Measurements from ENCODE around the gene SEMA3B. TPM values are rescaled to one million over a fixed set of nuclear protein-coding genes. Genes with fewer than 3 reads are reported as not detected.
"Not testable (repeated sequence)": the region's sequence is repeated elsewhere in the genome, so short reads cannot be mapped to it uniquely, and the experiment has no call there.

SEMA3B gene
- total RNA-seq, 1 donor from 2014 or later = 5.4 TPM

DNA sequence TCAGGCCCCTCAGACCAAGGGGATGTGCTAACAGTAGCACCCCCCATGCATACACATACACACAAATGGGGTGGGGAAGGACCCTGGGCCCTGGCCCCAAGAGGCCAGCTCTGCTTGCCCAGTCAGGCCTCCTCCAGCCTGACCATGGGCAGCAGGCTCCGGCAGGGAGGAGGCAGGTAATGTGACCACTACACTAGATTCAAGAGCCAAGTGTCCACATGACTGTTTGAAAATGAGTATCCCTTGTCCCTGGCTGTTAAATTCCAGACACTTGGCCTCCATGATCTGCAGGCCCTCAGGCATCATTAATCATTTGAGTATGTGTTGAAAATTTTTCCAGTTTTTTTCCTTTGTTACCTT, 46.8 kb upstream of the SEMA3B start:
- Mint-ChIP-seq H3K36me3 (ENCODE audit: unreplicated experiment) (no peaks in the 10 kb centered on the region), H3K27me3 (ENCODE audit: unreplicated experiment) (peaks cover 11% of the 10 kb centered on the region), H3K4me1 (ENCODE audit: low read depth, unreplicated experiment) (peaks cover 6% of the 10 kb centered on the region), H3K4me3 (ENCODE audit: unreplicated experiment) (no peak overlapping the region), H3K9me3 (ENCODE audit: unreplicated experiment) (peaks cover 11% of the 10 kb centered on the region), H3K27ac (ENCODE audit: unreplicated experiment) (no peak overlapping the region)
- DNase-seq = no peak
- TF ChIP-seq, protein P1, sequence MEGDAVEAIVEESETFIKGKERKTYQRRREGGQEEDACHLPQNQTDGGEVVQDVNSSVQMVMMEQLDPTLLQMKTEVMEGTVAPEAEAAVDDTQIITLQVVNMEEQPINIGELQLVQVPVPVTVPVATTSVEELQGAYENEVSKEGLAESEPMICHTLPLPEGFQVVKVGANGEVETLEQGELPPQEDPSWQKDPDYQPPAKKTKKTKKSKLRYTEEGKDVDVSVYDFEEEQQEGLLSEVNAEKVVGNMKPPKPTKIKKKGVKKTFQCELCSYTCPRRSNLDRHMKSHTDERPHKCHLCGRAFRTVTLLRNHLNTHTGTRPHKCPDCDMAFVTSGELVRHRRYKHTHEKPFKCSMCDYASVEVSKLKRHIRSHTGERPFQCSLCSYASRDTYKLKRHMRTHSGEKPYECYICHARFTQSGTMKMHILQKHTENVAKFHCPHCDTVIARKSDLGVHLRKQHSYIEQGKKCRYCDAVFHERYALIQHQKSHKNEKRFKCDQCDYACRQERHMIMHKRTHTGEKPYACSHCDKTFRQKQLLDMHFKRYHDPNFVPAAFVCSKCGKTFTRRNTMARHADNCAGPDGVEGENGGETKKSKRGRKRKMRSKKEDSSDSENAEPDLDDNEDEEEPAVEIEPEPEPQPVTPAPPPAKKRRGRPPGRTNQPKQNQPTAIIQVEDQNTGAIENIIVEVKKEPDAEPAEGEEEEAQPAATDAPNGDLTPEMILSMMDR (IDR thresholded peaks at IDR 0.05; ENCODE audit: partially characterized antibody, unreplicated experiment) = no peak

DNA sequence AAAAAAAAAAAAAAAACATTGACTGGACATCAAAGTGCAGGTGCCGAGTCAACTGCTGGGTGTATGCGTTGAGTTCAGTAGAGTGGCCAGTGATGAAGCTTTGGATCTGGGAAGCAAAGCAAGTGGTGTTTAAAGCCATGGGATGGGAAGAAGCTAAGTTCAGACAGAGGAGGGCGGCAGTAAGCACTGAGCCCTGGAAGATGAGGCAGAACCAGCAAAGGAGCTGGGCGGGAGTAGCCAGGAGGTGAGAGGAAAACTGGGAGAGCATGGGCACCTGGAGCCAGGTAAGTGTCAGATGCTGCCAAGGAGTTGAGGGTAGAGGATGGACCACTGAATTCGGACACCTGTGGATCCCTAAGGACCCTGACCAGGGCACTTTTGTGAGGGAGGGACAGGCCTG, 44.3 kb upstream of the SEMA3B start:
- Mint-ChIP-seq H3K4me1 (ENCODE audit: low read depth, unreplicated experiment) (peaks cover 13% of the 10 kb centered on the region), H3K36me3 (ENCODE audit: unreplicated experiment) (no peaks in the 10 kb centered on the region)
- DNase-seq = no peak

DNA sequence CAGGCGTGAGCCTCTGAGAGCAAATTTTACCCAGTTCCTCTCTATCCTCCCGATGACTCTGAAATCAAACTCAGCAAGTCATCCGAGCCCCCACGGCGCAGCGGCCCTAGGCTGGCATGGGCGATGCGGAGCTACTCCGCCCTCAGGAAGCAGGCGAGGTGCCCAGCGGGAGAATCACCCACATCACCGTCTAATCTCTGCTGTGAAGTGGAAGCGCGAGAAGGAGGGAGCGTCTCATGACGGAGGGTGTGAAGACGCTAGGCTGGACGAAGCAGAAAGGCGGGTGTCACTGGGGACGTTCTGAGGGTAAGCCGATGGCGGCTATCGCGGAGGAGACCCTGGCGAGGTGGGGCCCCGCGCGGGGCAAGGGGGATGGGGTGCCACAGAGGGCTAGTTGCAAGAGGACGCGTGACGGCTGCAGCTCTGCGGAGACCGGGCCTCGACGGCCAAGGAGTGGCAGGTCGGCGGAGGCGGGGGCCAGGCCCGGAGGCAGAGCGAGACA, 42.0 kb upstream of the SEMA3B start:
- no peak overlapping the region for H3K27ac Mint-ChIP-seq (ENCODE audit: unreplicated experiment)
- H3K9me3 Mint-ChIP-seq (ENCODE audit: unreplicated experiment) = peaks cover 14% of the 10 kb centered on the region
- H3K4me1 Mint-ChIP-seq (ENCODE audit: low read depth, unreplicated experiment) = peaks cover 12% of the 10 kb centered on the region
- TF ChIP-seq, protein P1 (IDR thresholded peaks at IDR 0.05; ENCODE audit: partially characterized antibody, unreplicated experiment) = no peak
- peak overlapping the region; percentile 90 for H3K4me3 Mint-ChIP-seq (ENCODE audit: unreplicated experiment)
- no peaks in the 10 kb centered on the region for H3K36me3 Mint-ChIP-seq (ENCODE audit: unreplicated experiment)
- no peak for DNase-seq
- peaks cover 11% of the 10 kb centered on the region for H3K27me3 Mint-ChIP-seq (ENCODE audit: unreplicated experiment)

More for the DNA sequence above, 44.3 kb upstream of the SEMA3B start:
- no peak overlapping the region for H3K27ac Mint-ChIP-seq (ENCODE audit: unreplicated experiment)
- peaks cover 11% of the 10 kb centered on the region for H3K27me3 Mint-ChIP-seq (ENCODE audit: unreplicated experiment)
- peaks cover 14% of the 10 kb centered on the region for H3K9me3 Mint-ChIP-seq (ENCODE audit: unreplicated experiment)
- TF ChIP-seq, protein P1 (IDR thresholded peaks at IDR 0.05; ENCODE audit: partially characterized antibody, unreplicated experiment) = no peak
- H3K4me3 Mint-ChIP-seq (ENCODE audit: unreplicated experiment) = no peak overlapping the region

DNA sequence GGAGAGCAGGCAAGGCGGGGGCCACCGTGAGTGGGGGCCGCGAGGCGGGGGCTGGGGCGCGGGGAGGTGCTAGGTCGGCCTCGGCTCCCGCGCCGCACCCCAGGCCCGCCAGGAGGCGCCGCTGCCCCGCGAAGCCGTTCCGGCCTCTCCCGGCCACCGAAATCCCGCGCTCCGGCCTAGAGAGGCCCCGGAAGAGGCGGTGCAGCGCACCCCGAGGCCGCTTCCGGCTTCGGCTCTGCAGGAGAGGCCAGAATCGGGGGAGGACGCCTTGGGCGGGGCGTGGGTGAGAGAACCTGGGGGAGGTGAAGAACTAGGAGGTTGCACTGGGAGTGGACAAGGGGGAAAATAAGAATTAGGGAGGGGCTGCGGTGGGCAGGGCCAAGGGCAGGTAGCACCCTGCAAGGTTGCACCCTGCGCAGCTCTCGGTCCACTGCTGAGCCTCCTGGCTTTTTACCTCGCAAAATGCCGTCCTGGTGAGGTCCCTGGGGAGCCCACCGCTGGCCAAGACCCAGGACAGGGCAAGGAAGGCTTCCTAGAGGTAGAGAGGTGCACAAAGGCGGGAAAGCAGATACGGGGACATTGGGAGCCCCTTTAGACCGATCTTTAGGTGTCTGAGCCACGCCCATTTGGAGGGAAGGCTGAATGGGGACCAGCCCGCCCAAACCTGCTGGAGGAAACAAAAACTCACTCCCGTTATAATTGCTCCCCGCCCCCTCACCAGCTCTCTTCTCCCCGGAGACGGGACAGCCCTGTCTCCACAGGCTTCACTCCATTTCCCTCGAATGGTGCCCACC, 41.4 kb upstream of the SEMA3B start:
- peaks cover 14% of the 10 kb centered on the region for H3K9me3 Mint-ChIP-seq (ENCODE audit: unreplicated experiment)
- peak; percentile 95 for DNase-seq
- H3K4me3 Mint-ChIP-seq (ENCODE audit: unreplicated experiment) = peak overlapping the region; percentile 96
- H3K27me3 Mint-ChIP-seq (ENCODE audit: unreplicated experiment) = peaks cover 13% of the 10 kb centered on the region
- H3K4me1 Mint-ChIP-seq (ENCODE audit: low read depth, unreplicated experiment) = peaks cover 12% of the 10 kb centered on the region
- H3K36me3 Mint-ChIP-seq (ENCODE audit: unreplicated experiment) = no peaks in the 10 kb centered on the region
- H3K27ac Mint-ChIP-seq (ENCODE audit: unreplicated experiment) = peak overlapping the region; percentile 86
- TF ChIP-seq, protein P1 (IDR thresholded peaks at IDR 0.05; ENCODE audit: partially characterized antibody, unreplicated experiment) = peak; percentile 77

DNA sequence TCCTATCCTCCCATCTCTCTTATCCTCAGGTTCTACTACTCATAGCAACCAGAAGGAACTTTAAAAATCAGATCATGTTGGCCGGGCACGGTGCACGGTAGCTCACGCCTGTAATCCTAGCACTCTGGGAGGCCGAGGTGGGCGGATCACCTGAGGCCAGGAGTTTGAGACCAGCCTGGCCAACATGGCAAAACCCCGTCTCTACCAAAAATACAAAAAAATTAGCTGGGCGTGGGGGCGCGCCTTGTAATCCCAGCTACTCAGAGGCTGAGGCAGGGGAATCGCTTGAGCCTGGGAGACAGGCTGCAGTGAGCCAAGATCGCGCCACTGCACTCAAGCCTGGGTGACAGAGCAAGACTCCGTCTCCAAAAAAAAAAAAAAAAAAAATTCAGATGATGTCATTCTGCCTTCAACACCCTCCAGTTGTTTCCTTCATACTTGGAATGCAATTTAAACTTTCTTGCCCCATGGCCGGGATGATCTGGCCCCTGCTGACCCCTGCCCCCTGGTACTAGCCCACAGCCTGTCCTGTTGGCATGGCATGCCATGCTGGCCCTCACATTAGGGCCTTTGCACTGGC, 40.7 kb upstream of the SEMA3B start:
- H3K4me1 Mint-ChIP-seq (ENCODE audit: low read depth, unreplicated experiment) = peaks cover 16% of the 10 kb centered on the region
- H3K27me3 Mint-ChIP-seq (ENCODE audit: unreplicated experiment) = peaks cover 13% of the 10 kb centered on the region
- not testable (repeated sequence) for DNase-seq; H3K36me3 Mint-ChIP-seq (ENCODE audit: unreplicated experiment)
- peak overlapping the region; percentile 96 for H3K4me3 Mint-ChIP-seq (ENCODE audit: unreplicated experiment)
- peaks cover 14% of the 10 kb centered on the region for H3K9me3 Mint-ChIP-seq (ENCODE audit: unreplicated experiment)
- peak overlapping the region; percentile 86 for H3K27ac Mint-ChIP-seq (ENCODE audit: unreplicated experiment)

Measured in glutamatergic neuron (in vitro differentiated cells).